Caco-2 (cell line): ENCODE data around the gene STEAP3. TPM values are rescaled to one million over a fixed set of nuclear protein-coding genes. Genes with fewer than 3 reads are reported as not detected.

ENCODE experiments used
- BruUV-seq: library from RNA; stranded (reverse); fragments of 400-500 nt; replicated peaks from 2 replicates; lab custom pipeline; 2021; lab: Mats Ljungman, UMichigan
- CTCF ChIA-PET: fragments of 300-600 bp; sonication (Branson Sonifier 250); formaldehyde crosslinking; loops from one replicate; lab custom pipeline; 2022; ENCODE audit warnings: antibody characterized with exemption; lab: Charles Lee
- POLR2A ChIA-PET: fragments of 300-600 bp; sonication (Branson Sonifier 250); formaldehyde crosslinking; loops from one replicate; lab custom pipeline; 2022; ENCODE audit warnings: antibody characterized with exemption; lab: Charles Lee
- DNase-seq, 2 experiments: peaks; one replicate each; pipeline versions ENCODE4 v3.0.0 to v3.0.0-alpha.2; 2020 to 2022
- H3K27me3 ChIP-seq: replicated peaks from 2 replicates; pipeline ENCODE4 v1.6.0; 2011; ENCODE audit warnings: low read length; ENCODE audit not compliant: control insufficient read depth, insufficient read depth
- H3K36me3 ChIP-seq: 2 replicates; pipeline ENCODE4 v1.5.1; 2011; ENCODE audit warnings: low read length; ENCODE audit not compliant: control insufficient read depth, insufficient read depth
- H3K4me1 ChIP-seq: fragments of 250-450 bp; sonication (Bioruptor Pico); 2 replicates; pipeline ENCODE4 v1.5.1; 2020; ENCODE audit warnings: mild to moderate bottlenecking
- H3K4me3 ChIP-seq: 2 replicates; pipeline ENCODE4 v1.5.1; 2011; ENCODE audit warnings: low read depth, mild to moderate bottlenecking, control low read depth, low read length
- H3K9me3 ChIP-seq: fragments of 250-450 bp; sonication (Bioruptor Pico); 2 replicates; pipeline ENCODE4 v1.5.1; 2020; ENCODE audit warnings: mild to moderate bottlenecking, moderate library complexity
- H3K27ac Mint-ChIP-seq: one replicate; pipeline ENCODE4 v1.8.0; 2022; ENCODE audit warnings: mixed read lengths; ENCODE audit not compliant: unreplicated experiment
- H3K27me3 Mint-ChIP-seq: one replicate; pipeline ENCODE4 v1.8.0; 2022; ENCODE audit warnings: mixed read lengths; ENCODE audit not compliant: insufficient read depth, unreplicated experiment
- H3K36me3 Mint-ChIP-seq: one replicate; pipeline ENCODE4 v1.8.0; 2022; ENCODE audit warnings: mild to moderate bottlenecking, mixed read lengths; ENCODE audit not compliant: insufficient read depth, unreplicated experiment
- H3K4me1 Mint-ChIP-seq: one replicate; pipeline ENCODE4 v1.8.0; 2022; ENCODE audit warnings: low read depth, mixed read lengths; ENCODE audit not compliant: unreplicated experiment
- H3K4me3 Mint-ChIP-seq: one replicate; pipeline ENCODE4 v1.8.0; 2022; ENCODE audit warnings: mild to moderate bottlenecking, moderate library complexity, mixed read lengths; ENCODE audit not compliant: unreplicated experiment
- H3K9me3 Mint-ChIP-seq: one replicate; pipeline ENCODE4 v1.8.0; 2022; ENCODE audit warnings: mixed read lengths; ENCODE audit not compliant: unreplicated experiment
- CTCF ChIP-seq, 2 experiments: fragments of 200-600 bp in 1 of 2; IDR thresholded peaks; 1 replicate in 1 of 2; 2 replicates in 1 of 2; pipeline versions ENCODE4 v1.5.1 to v1.8.0; 2011 to 2022; ENCODE audit warnings: antibody characterized with exemption in 1 of 2, control low read depth in 1 of 2, inconsistent platforms in 1 of 2, low read depth in 1 of 2, low read length in 1 of 2, mild to moderate bottlenecking in 1 of 2, moderate library complexity in 1 of 2; ENCODE audit not compliant: insufficient read depth in 1 of 2, severe bottlenecking in 1 of 2, unreplicated experiment in 1 of 2
- intact Hi-C: fragments of 100-400 bp; cut with micrococcal nuclease; formaldehyde crosslinking; loops from one replicate; pipeline ENCODE4 v1.10.0; 2022; ENCODE audit not compliant: unreplicated experiment
- total RNA-seq: library from RNA; stranded (reverse); gene quantifications from 2 replicates; pipeline ENCODE4 v1.2.3, GENCODE V29; 2022

Gene STEAP3
- total RNA-seq, 1 experiment from 2014 or later, result 20.4 TPM

DNA sequence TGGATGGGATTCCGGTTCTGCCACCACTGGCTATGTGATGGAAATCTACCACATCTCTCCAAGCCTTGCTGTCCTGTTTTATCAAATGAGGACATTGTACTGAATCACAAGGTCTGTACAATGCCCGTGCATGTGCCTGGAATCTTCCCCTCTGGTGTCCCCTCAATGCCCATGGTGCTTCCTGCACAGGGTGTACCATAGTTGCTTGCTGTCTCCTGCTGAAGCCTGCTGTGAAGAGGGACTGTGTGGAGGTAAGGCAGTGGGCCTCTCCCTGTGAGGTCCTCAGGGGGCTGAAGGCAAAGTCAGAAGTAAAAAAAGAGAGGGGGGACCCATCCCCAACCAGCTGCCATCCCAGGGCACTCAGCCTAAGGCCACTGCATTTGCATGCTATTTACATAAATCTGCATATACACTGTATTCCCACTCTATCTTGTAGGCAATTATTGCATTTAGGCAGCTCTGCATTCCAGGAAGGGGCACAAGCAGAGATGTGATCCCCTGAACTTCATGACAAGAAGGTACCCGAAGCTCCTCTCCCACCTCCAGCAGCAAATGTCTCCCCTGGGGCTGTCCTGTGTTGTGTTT is 9.1 kb upstream of the STEAP3 start:
- Mint-ChIP-seq H3K4me1 (no peaks in the 10 kb centered on the region), H3K27me3 (no peaks in the 10 kb centered on the region), H3K4me3 (no peak overlapping the region), H3K36me3 (no peaks in the 10 kb centered on the region), H3K9me3 (no peaks in the 10 kb centered on the region), H3K27ac (no peak overlapping the region)
- POLR2A ChIA-PET, result no interaction called here
- Histone ChIP-seq H3K27me3 (no peaks in the 10 kb centered on the region), H3K4me1 (no peaks in the 10 kb centered on the region), H3K4me3 (no peak overlapping the region), H3K36me3 (no peaks in the 10 kb centered on the region), H3K9me3 (no peaks in the 10 kb centered on the region)
- CTCF ChIA-PET, result no interaction called here
- TF ChIP-seq CTCF (IDR thresholded peaks at IDR 0.05; ENCODE audit: insufficient read depth in 1 of 2, low read depth in 1 of 2, low read length in 1 of 2, severe bottlenecking in 1 of 2, unreplicated experiment in 1 of 2), result no peak
- BruUV-seq, result no TSS peak
- DNase-seq, result no peak
- intact Hi-C loops, result no loop called here

- BruUV-seq, result no TSS peak
- H3K4me3 Mint-ChIP-seq, result no peak overlapping the region
- POLR2A ChIA-PET, result no interaction called here
Observed at GRCh38 chr2:119216994-119217393, 6.6 kb upstream of the STEAP3 start.

GRCh38 chr2:119218478-119219064 is 5.1 kb upstream of the STEAP3 start:
- peak in 1 of 2 experiments; percentile 54 for TF ChIP-seq CTCF (IDR thresholded peaks at IDR 0.05; ENCODE audit: insufficient read depth in 1 of 2, low read depth in 1 of 2, low read length in 1 of 2, severe bottlenecking in 1 of 2, unreplicated experiment in 1 of 2)
- Mint-ChIP-seq H3K27me3 (no peaks in the 10 kb centered on the region), H3K27ac (no peak overlapping the region), H3K4me1 (no peaks in the 10 kb centered on the region), H3K9me3 (no peaks in the 10 kb centered on the region), H3K36me3 (no peaks in the 10 kb centered on the region), H3K4me3 (no peak overlapping the region)
- intact Hi-C loops, result loop anchor here (1.0 kb wide), 1 partner anchor 73 kb away; no protein-coding TSS in a partner anchor
- DNase-seq, result no peak
- ChIA-PET CTCF (interaction anchor here (0.9 kb wide), 1 partner anchor 73 kb away, joined by 4 read pairs; no protein-coding TSS in a partner anchor), POLR2A (no interaction called here)
- H3K4me1 ChIP-seq, result peaks cover 8% of the 10 kb centered on the region; the same call in 1 of the 2 replicates
- no peaks in the 10 kb centered on the region for H3K36me3 ChIP-seq
- no peak overlapping the region for H3K4me3 ChIP-seq
- BruUV-seq, result no TSS peak
- no peaks in the 10 kb centered on the region for H3K27me3 ChIP-seq
- H3K9me3 ChIP-seq, result no peaks in the 10 kb centered on the region

More at GRCh38 chr2:119216994-119217393, 6.6 kb upstream of the STEAP3 start:
- no peaks in the 10 kb centered on the region for H3K9me3 ChIP-seq
- no peak for TF ChIP-seq CTCF (IDR thresholded peaks at IDR 0.05; ENCODE audit: insufficient read depth in 1 of 2, low read depth in 1 of 2, low read length in 1 of 2, severe bottlenecking in 1 of 2, unreplicated experiment in 1 of 2)
- H3K4me1 ChIP-seq, result no peaks in the 10 kb centered on the region
- H3K36me3 Mint-ChIP-seq, result no peaks in the 10 kb centered on the region
- no peaks in the 10 kb centered on the region for H3K27me3 Mint-ChIP-seq
- H3K4me1 Mint-ChIP-seq, result no peaks in the 10 kb centered on the region
- H3K9me3 Mint-ChIP-seq, result no peaks in the 10 kb centered on the region
- H3K36me3 ChIP-seq, result no peaks in the 10 kb centered on the region
- no peak overlapping the region for H3K27ac Mint-ChIP-seq
- no peak overlapping the region for H3K4me3 ChIP-seq
- intact Hi-C loops, result no loop called here
- DNase-seq, result no peak
- no peaks in the 10 kb centered on the region for H3K27me3 ChIP-seq
- CTCF ChIA-PET, result no interaction called here
